ENCODE measurements around the gene CHAF1A.
A peak's percentile ranks its signal among the peaks of the same experiment; 100 is the strongest.

The CHAF1A gene

DNA sequence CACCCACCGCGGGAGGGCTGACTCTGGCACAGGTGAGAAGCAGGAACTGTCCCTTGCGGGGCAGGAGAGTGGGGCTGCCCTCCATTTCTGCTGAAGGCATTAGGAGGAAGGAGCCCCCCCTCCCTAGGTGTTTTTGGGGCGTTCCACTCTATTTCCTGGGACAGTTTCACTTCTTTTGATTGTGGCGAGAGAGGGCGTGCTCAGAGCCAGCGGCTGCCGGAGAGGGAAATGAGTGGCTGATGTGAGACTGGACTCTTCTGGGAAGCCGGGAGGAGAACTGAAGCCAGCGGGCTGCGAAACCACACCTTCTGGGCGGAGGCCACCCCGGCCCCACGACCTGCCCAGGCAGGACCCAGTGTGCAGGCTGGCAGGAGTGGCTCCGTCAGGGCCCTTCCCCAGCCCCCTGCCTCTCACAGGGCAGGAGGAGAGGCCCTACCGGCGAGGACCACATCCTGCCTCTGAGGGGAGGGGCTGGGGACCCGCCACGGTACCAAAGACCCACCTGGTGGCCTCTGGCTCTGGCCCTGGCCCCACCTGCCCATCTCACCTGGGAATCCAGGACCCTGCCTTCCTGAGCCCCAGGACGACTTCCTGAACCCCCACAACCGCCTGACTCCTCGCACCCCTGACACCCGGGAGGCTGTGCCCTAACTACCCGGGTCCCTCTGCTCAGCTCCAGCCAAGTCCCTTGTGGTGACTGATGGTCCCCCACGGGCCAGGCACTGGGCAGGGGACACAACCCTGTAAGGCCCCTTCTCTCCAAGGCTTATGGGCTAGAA, 33.1 kb upstream of the CHAF1A start:
- H3K27me3 ChIP-seq (ENCODE audit: control insufficient read depth in 1 of 2, insufficient read depth in 2 of 2, low read length in 2 of 2) = no peaks in the 10 kb centered on the region
- no peak overlapping the region for H3K9ac ChIP-seq (ENCODE audit: low read length)
- peak overlapping the region in 1 of 2 donors; percentile 5 for H3K4me3 ChIP-seq (ENCODE audit: low read depth in 1 of 2, low read length in 2 of 2)
- H3K36me3 ChIP-seq (ENCODE audit: insufficient read depth, low read length) = peaks cover 16% of the 10 kb centered on the region
- H3K9me3 ChIP-seq (ENCODE audit: low read length) = no peaks in the 10 kb centered on the region
- H3K27ac ChIP-seq (ENCODE audit: low read depth, low read length) = peak overlapping the region; percentile 6
- H3K4me1 ChIP-seq (ENCODE audit: insufficient read depth, low read length) = peaks cover 62% of the 10 kb centered on the region

DNA sequence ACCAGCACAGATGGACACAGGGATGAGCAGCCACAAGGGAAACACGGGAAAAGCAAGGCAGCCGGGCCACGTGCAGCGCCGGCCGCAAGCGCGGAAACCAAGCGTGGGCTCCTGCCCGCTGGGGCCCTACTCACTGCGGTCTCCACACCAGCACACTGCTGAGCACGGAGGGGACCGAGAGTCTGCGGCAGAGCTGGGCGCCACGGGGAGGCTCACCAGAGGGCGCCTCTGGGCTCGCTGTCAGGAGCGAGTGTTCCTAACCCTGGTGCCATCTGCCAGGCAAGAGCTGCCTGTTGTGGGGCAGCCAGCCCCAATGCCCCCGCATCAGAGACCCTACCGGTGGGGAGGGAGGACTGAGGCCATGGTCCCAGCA, 32.6 kb upstream of the CHAF1A start:
- H3K4me1 ChIP-seq (ENCODE audit: insufficient read depth, low read length) = peaks cover 68% of the 10 kb centered on the region
- peaks cover 16% of the 10 kb centered on the region for H3K36me3 ChIP-seq (ENCODE audit: insufficient read depth, low read length)
- no peaks in the 10 kb centered on the region for H3K9me3 ChIP-seq (ENCODE audit: low read length)
- peak overlapping the region; percentile 6 for H3K27ac ChIP-seq (ENCODE audit: low read depth, low read length)
- H3K4me3 ChIP-seq (ENCODE audit: low read depth in 1 of 2, low read length in 2 of 2) = peak overlapping the region in 1 of 2 donors; percentile 5
- H3K27me3 ChIP-seq (ENCODE audit: control insufficient read depth in 1 of 2, insufficient read depth in 2 of 2, low read length in 2 of 2) = no peaks in the 10 kb centered on the region
- no peak overlapping the region for H3K9ac ChIP-seq (ENCODE audit: low read length)

DNA sequence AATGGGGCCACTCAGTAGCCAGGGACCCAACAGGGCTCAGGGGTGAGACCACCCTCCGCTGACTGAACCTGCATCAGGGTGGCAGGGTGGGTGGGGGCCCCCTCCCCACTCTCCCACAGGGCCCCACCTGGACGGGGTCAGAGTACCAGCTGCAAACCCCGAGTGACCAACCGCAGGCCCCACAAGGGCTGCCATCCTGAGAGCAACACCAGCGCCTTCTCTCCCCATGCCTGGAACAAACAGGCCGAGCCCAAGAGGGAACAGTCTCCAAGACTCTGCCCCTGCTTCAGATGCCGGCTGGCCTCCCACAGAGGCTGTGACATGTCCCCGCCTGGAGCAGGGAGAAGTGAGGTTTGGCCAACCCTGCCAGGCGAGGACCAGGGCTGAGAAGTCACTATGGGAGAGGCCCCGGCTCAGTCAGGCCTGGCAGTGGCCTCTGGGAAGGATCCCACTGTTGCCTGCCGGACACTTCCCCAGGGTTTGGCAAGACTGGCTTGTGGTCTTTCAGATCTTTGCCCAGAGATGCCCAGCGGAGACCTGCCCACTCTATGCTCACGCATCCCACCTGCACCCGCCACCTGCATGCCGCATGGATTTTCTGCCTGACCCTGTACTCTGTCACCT, 31.9 kb upstream of the CHAF1A start:
- Histone ChIP-seq H3K27ac (ENCODE audit: low read depth, low read length) (no peak overlapping the region), H3K9me3 (ENCODE audit: low read length) (no peaks in the 10 kb centered on the region), H3K4me1 (ENCODE audit: insufficient read depth, low read length) (peaks cover 75% of the 10 kb centered on the region), H3K4me3 (ENCODE audit: low read depth in 1 of 2, low read length in 2 of 2) (no peak overlapping the region), H3K36me3 (ENCODE audit: insufficient read depth, low read length) (peaks cover 9% of the 10 kb centered on the region), H3K9ac (ENCODE audit: low read length) (no peak overlapping the region), H3K27me3 (ENCODE audit: control insufficient read depth in 1 of 2, insufficient read depth in 2 of 2, low read length in 2 of 2) (no peaks in the 10 kb centered on the region)

DNA sequence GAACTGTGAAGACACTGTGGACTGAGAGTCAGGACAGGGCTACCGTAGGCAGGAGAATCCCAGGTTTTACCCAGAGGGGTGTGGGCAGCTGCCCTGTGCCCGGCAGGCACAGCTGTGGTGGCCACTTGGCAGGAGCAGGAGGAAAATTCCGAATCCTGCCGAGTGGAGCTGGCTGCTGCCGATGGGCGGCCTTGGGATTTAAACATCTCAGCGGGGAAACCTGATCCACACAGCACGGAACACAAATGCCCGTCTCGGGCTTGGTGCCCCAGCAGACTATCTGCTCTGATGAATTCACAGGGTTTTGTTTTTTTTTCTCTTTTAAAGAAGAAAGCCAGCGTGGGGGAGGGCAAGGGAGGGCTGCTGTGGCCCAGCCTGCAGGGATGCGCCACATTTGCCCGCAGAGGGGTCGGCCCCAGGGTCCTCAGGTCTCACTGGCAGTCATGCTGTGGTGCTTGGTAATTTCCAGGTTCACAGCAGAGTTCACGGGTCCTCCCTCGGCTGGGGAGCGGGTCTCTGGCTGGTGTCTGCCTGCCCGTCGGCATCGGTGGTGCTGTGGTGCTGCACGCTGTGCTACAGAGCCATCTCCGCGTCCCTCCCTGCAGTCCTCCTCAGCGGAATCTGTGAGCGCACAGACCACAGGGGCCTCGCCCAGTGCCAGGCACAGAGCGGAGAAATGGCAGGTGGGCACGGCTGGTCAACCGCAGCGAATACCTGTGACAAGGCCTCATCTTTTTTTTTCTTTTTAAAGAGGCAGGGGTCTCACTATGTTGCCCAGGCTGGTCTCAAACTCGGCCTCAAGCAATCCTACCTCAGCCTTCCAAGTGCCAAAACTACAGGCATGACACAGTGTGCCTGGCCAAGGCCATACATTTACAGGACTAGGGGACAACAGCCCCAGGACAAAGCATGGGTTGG, 30.9 kb upstream of the CHAF1A start:
- H3K27ac ChIP-seq (ENCODE audit: low read depth, low read length) = no peak overlapping the region
- H3K36me3 ChIP-seq (ENCODE audit: insufficient read depth, low read length) = no peaks in the 10 kb centered on the region
- no peak overlapping the region for H3K9ac ChIP-seq (ENCODE audit: low read length)
- no peaks in the 10 kb centered on the region for H3K27me3 ChIP-seq (ENCODE audit: control insufficient read depth in 1 of 2, insufficient read depth in 2 of 2, low read length in 2 of 2)
- H3K4me3 ChIP-seq (ENCODE audit: low read depth in 1 of 2, low read length in 2 of 2) = no peak overlapping the region
- H3K9me3 ChIP-seq (ENCODE audit: low read length) = no peaks in the 10 kb centered on the region
- peaks cover 84% of the 10 kb centered on the region for H3K4me1 ChIP-seq (ENCODE audit: insufficient read depth, low read length)

DNA sequence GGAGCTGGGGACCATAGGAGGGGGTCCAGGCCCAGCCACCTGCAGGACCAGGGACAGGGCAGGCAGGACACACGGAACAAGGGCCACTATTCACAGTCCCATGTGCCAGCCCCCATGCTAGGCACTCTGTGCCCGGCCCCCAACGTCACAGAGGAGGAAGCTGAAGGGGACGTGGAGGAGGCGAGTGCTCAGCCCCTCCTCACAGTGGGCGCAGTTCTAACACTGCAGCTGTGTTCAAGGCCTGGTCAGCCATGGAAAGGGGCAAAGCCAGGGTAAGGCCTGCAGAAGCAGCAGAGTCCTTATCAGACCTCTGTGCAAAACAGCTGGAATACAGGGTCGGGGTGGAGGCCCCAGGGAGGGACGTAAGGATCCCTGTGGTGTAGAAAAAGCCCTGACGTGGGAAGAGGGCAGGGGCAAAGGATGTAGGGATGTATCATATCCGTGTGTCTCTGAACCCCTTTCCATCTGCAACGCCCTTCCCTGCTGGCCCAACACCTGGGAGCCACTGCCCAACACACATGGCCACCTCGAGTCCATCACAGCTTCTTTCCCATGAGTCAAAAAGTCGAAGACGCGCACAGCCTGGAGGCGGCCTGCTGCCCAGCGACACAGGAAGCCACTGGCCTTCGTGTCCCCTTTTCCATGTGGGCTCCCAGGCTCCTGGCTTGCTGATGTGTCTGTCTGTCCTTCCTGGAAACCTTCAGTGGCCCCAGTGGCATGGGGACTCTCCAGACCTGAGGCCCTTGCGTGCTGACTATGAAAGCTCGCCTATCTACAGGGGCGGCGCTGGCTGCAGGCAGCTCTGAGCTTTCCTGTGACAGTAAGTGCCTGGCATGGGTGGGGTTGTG, 30.1 kb upstream of the CHAF1A start:
- Histone ChIP-seq H3K9me3 (ENCODE audit: low read length) (no peaks in the 10 kb centered on the region), H3K27me3 (ENCODE audit: control insufficient read depth in 1 of 2, insufficient read depth in 2 of 2, low read length in 2 of 2) (no peaks in the 10 kb centered on the region), H3K4me3 (ENCODE audit: low read depth in 1 of 2, low read length in 2 of 2) (no peak overlapping the region), H3K27ac (ENCODE audit: low read depth, low read length) (no peak overlapping the region), H3K9ac (ENCODE audit: low read length) (no peak overlapping the region), H3K4me1 (ENCODE audit: insufficient read depth, low read length) (peaks cover 92% of the 10 kb centered on the region), H3K36me3 (ENCODE audit: insufficient read depth, low read length) (no peaks in the 10 kb centered on the region)

DNA sequence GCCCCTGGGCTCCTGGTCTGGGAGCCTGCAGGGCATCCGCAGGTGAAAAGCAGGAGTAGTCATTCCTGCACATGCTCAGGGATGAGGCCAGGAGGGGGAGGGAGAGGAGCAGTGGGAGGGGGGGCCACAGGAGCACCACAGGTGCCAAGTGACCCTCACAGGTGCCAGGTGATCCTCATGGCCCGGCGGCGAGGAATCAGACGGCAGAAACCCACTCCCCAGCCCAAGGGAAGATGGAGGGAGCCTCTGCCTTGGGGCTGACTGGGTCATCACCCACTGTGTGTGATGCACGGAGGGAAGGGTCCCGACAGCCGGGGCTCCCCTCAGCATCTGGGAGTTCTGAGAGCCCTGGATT, 29.4 kb upstream of the CHAF1A start:
- no peak overlapping the region for H3K4me3 ChIP-seq (ENCODE audit: low read depth in 1 of 2, low read length in 2 of 2)
- H3K9me3 ChIP-seq (ENCODE audit: low read length) = no peaks in the 10 kb centered on the region
- H3K9ac ChIP-seq (ENCODE audit: low read length) = no peak overlapping the region
- H3K36me3 ChIP-seq (ENCODE audit: insufficient read depth, low read length) = no peaks in the 10 kb centered on the region
- H3K27me3 ChIP-seq (ENCODE audit: control insufficient read depth in 1 of 2, insufficient read depth in 2 of 2, low read length in 2 of 2) = no peaks in the 10 kb centered on the region
- peaks cover 86% of the 10 kb centered on the region for H3K4me1 ChIP-seq (ENCODE audit: insufficient read depth, low read length)
- H3K27ac ChIP-seq (ENCODE audit: low read depth, low read length) = no peak overlapping the region

DNA sequence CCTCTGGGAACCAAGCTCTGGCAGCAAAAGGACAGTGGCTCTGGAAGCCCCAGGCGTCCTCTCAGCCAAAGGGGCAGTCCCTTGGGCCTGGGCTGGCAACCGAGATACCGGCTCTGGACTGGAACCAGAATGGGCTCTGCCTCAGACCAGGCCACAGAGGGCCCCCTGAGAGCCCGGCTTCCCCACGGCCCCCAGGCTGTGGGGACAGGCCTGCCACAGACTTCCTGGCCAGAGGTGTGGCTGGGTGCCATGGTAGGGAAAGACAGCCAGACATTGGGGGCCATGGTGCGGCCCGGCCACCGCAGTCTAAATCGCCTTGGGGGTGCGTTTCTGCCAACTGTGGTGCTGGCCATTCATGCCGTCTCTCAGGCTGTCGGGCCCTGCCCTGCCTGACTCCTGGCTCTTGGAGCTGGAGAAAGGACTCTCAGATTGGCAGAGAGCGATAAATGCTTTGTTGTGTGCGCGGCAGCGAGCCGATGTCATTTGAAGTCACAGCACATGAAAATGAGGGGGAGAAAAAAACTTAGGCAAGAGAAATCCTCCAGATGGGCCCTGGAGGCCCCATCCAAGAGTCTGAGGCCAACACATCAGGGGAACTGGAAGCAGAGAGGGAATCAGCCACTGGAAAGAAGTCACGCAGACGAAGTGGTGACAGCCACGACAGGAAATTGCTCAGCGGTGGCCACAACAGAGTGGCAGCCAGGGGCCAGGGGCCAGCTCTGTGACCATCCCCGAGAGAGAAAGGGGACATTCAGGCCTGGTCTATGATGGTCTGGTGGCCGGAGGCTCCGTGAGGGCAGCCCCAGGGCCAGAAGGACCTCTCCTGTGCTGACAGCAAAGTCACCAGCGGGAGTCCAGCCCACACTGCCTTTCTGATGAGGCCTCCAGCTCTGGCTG, 28.6 kb upstream of the CHAF1A start:
- Histone ChIP-seq H3K4me1 (ENCODE audit: insufficient read depth, low read length) (peaks cover 79% of the 10 kb centered on the region), H3K9ac (ENCODE audit: low read length) (no peak overlapping the region), H3K4me3 (ENCODE audit: low read depth in 1 of 2, low read length in 2 of 2) (peak overlapping the region in 1 of 2 donors; percentile 14), H3K27me3 (ENCODE audit: control insufficient read depth in 1 of 2, insufficient read depth in 2 of 2, low read length in 2 of 2) (no peaks in the 10 kb centered on the region), H3K9me3 (ENCODE audit: low read length) (no peaks in the 10 kb centered on the region), H3K36me3 (ENCODE audit: insufficient read depth, low read length) (no peaks in the 10 kb centered on the region), H3K27ac (ENCODE audit: low read depth, low read length) (peak overlapping the region; percentile 63)

DNA sequence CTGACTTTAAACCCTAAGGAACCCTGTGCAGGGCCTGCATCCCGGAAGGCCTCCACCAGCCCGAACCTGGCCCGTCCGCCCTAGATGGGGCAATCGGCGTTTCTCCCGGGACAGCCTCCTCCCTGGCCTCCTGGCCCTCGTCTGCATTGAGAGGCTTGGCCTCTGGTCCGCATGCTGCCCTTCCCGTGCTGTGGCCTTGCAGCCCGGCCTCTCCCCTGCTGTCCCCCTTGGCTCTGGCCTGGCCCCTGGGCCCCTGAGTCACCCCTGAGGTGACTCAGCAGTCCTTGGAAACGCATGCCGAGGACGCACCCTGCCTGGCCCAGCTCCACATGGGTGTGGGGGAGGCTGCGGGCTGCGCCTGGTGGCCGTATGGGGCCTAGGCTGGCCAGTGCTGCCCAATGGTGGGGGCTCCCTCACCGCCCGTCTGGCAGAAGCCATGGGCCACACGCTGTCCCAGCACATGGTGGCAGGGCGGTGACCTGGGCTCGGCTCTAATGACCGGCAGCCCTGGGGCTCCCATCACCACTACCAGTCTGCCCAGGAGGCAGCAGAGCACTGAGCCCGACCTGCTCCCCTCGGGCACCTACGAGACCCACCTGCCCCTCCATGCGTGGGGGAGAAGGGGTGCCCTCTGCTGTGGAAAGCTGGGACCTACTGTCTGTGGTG, 27.8 kb upstream of the CHAF1A start:
- Histone ChIP-seq H3K4me3 (ENCODE audit: low read depth in 1 of 2, low read length in 2 of 2) (peak overlapping the region in 1 of 2 donors; percentile 14), H3K4me1 (ENCODE audit: insufficient read depth, low read length) (peaks cover 76% of the 10 kb centered on the region)

DNA sequence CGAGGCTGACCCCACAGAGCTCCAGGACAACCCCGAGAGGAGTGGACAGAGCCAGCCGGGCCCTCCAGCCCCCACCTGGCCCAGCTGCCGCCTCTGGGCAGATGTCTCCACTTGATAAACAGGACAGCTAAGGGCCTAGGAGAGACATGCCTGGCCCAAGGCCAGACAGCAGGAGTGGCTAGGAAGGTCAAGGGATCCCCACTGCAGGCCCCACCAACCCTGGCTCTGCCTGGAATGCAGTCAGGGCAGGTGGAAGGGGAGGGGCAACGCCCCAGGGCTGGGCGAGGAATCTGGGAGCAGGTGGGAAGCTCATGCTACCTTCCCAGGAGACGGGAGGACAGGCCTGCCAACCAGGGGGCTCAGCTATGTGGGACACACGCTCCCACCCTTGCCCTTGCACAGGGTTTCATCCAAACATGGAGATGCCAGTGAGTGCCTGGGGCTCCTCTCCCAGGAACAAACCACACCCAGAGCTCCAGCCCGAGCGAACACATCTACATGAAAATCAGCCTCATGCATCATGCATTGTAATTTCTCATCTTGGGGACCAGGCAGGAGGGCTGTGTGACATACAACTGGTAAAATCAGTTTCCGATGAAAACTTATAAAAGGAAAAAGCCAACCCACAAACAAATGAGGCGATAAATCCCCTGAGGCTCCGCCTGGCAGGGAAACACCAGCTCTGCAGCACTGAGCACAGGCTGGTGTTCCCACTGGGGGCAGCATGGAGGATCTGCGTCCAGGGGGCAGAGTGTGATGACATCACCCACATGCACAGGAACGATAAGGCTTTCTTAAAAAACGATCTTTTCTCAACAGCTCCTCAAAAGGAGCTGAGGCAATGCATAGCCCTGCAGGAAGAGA, 27.0 kb upstream of the CHAF1A start:
- Histone ChIP-seq H3K4me1 (ENCODE audit: insufficient read depth, low read length) (peaks cover 76% of the 10 kb centered on the region), H3K27me3 (ENCODE audit: control insufficient read depth in 1 of 2, insufficient read depth in 2 of 2, low read length in 2 of 2) (no peaks in the 10 kb centered on the region), H3K9me3 (ENCODE audit: low read length) (no peaks in the 10 kb centered on the region), H3K4me3 (ENCODE audit: low read depth in 1 of 2, low read length in 2 of 2) (no peak overlapping the region), H3K9ac (ENCODE audit: low read length) (peak overlapping the region; percentile 11), H3K36me3 (ENCODE audit: insufficient read depth, low read length) (no peaks in the 10 kb centered on the region), H3K27ac (ENCODE audit: low read depth, low read length) (peak overlapping the region; percentile 43)

More for the DNA sequence above, 27.8 kb upstream of the CHAF1A start:
- Histone ChIP-seq H3K27me3 (ENCODE audit: control insufficient read depth in 1 of 2, insufficient read depth in 2 of 2, low read length in 2 of 2) (no peaks in the 10 kb centered on the region), H3K36me3 (ENCODE audit: insufficient read depth, low read length) (no peaks in the 10 kb centered on the region), H3K9me3 (ENCODE audit: low read length) (no peaks in the 10 kb centered on the region), H3K27ac (ENCODE audit: low read depth, low read length) (peak overlapping the region; percentile 43), H3K9ac (ENCODE audit: low read length) (no peak overlapping the region)

Data from muscle layer of colon (tissue), 2 donors.